Amniotic epithelial cell (primary cell): Measurements from ENCODE around the gene OCIAD2.
"Not testable (repeated sequence)": the region's sequence is repeated elsewhere in the genome, so short reads cannot be mapped to it uniquely, and the experiment has no call there.

ENCODE experiments used
- DNase-seq: peaks from one replicate; pipeline ENCODE4 v3.0.0-alpha.2; 2010; ENCODE audit warnings: low read depth

Gene OCIAD2

GRCh38 chr4:48854395-48854683, 52.2 kb downstream of the OCIAD2 start:
- no peak for DNase-seq

DNA sequence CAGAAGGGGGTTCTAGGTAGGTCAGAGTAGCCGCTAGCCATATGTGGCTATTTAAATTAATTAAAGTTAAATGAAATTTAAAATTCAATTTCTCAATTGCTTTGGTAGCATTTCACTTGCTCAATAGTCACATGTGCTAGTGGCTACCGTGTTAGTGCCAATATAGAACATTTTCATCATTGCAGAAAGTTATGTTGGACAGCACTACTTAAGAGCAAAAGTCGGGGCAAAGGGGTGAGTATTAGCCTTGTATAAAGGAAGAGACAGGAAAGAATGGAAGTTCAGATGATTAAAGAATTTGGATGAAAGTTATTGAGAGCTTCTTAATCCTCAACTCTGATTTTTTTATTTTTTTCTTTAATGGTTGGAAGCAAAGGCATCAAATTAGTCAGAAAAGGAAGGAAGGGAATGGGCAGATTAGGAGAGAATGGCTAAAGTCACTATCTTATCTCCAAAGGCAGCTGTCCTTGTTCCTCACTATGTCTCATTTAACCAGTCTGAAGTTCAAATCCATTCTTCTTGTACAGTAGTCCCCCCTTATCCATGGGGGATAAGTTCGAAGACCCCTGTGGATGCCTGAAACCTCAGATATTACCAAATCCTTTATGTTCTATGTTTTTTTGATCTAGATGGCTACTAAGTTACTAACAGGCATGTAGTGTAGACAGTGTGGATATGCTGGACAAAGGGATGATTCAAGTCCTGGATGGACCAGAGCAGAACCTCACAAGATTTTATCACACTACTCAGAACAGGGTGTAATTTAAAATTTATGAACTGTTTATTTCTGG, 52.8 kb downstream of the OCIAD2 start:
- no peak for DNase-seq

GRCh38 chr4:48851651-48852050, 54.9 kb downstream of the OCIAD2 start:
- DNase-seq = no peak

GRCh38 chr4:48848799-48849198, 57.8 kb downstream of the OCIAD2 start:
- DNase-seq = not testable (repeated sequence)

GRCh38 chr4:48844843-48845242, 61.7 kb downstream of the OCIAD2 start:
- no peak for DNase-seq

DNA sequence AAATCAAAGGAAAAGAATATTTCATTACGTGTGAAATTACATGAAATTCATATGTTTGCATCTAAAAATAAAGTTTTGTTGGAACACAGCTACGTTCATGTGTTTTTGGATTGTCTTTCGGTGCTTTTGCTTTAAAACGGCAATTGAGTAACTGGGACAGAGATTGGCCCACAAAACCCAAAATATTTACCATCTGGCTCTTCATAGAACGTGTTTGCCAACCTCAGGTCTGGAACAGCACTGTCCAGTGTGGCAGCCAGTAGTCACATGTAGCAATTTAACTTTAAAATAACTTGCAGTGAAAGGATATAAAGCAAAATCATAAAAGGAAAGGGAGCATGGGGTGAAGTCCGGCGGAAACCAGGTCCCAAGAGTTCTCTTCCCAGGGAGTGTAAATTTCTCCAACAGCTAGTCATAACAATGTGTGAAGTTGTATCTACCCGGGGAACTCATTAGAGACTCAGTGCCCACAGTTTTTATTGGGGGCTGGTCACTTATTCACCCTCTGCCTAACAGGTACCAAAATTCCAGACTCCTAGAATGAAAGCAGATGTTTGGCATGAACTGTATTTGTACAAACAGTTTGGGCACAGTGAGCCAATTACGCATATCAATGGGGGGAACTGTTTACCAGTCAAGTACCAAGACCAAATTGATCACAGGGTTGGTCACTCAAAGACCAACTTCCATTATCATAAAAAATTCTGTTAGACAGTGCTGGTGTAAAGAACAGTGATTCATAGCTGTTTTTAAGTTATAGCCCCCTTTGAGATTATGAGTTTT, 65.3 kb downstream of the OCIAD2 start:
- DNase-seq = no peak

DNA sequence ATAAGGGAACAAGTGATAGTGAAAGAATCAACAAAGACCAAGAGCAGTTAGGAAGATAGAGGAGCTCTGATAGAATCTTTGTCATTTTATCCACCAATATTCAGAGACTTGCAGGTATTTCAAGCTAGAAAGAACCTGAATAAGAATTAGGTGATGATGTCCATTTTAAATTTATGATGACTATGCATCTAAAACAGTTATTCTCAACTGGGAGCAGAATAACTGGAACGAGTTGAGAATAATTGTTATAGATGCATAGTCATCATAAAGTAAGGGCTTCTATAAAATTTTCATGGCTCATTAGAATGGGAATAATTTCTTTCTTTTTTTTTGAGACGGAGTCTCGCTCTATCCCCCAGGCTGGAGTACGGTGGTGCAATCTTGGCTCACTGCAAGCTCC, 69.9 kb downstream of the OCIAD2 start:
- DNase-seq = no peak
